K562 (cell line): ENCODE measurements around the gene TNFAIP3. TPM values are rescaled to one million over a fixed set of nuclear protein-coding genes. Genes with fewer than 3 reads are reported as not detected.

Experiments used
- ARHGAP35 ChIP-seq: fragments of 450-650 bp; IDR thresholded peaks from 2 replicates; pipeline ENCODE4 v1.6.1; 2018; ENCODE audit not compliant: partially characterized antibody
- FOS ChIP-seq: IDR thresholded peaks from 3 replicates; pipeline ENCODE4 v1.6.1; 2011; ENCODE audit not compliant: insufficient read length; ENCODE audit errors: extremely low read depth
- KDM5B ChIP-seq: fragments of 200-600 bp; sonication (generic); IDR thresholded peaks from 2 replicates; pipeline ENCODE4 v1.6.1; 2012; ENCODE audit warnings: low read depth, mild to moderate bottlenecking, moderate library complexity, low read length, control low read depth, inconsistent platforms; ENCODE audit not compliant: insufficient replicate concordance
- MEF2D ChIP-seq: conservative IDR thresholded peaks from 2 replicates; pipeline ENCODE4 v1.6.1; 2016; ENCODE audit warnings: low read depth, missing genetic modification characterization, missing compliant biosample characterization
- MIER1 ChIP-seq: fragments of 450-650 bp; IDR thresholded peaks from 2 replicates; pipeline ENCODE4 v1.6.1; 2016; ENCODE audit warnings: antibody characterized with exemption, mild to moderate bottlenecking, low read depth
- MYC ChIP-seq, 2 experiments: fragments of 250-450 bp in 1 of 2; sonication (Bioruptor Pico) in 1 of 2; IDR thresholded peaks; 2 replicates each; pipeline versions ENCODE4 v1.5.1 to v1.6.1; 2012 to 2021; ENCODE audit warnings: low read depth in 2 of 2, borderline replicate concordance in 1 of 2, improper control_type of control experiment in 1 of 2, low read length in 1 of 2, mild to moderate bottlenecking in 1 of 2, moderate library complexity in 1 of 2
- RB1 ChIP-seq: fragments of 450-650 bp; IDR thresholded peaks from 2 replicates; pipeline ENCODE4 v1.6.1; 2017; ENCODE audit warnings: low read depth, mild to moderate bottlenecking
- TBL1XR1 ChIP-seq, 2 experiments: IDR thresholded peaks; 2 replicates each; pipeline ENCODE4 v1.6.1; 2012; ENCODE audit warnings: improper control_type of control experiment in 2 of 2, low read length in 2 of 2, mild to moderate bottlenecking in 1 of 2
- ZEB2 ChIP-seq: fragments of 450-650 bp; IDR thresholded peaks from 2 replicates; pipeline ENCODE4 v1.6.1; 2016
- ZNF316 ChIP-seq: fragments of 450-650 bp; IDR thresholded peaks from 2 replicates; pipeline ENCODE4 v1.6.1; 2016
- polyA plus RNA-seq, 8 experiments: library from polyadenylated mRNA; depleted of rRNA in 4 of 8; stranded (reverse) in 5 of 8; unstranded in 3 of 8; fragments of >200 nt; fragmentation: Nextera tagmentation in 2 of 8; fragmentation: Illumina TruSeq in 1 of 8; extraction: Ambion mirVana in 2 of 8; extraction: Trizol in 1 of 8; gene quantifications; 2 replicates each; pipeline versions ENCODE4 v1.2.1 to v1.2.3, GENCODE V29; 2011 to 2014; ENCODE audit warnings: inconsistent platforms in 1 of 8, missing spikeins in 1 of 8
- total RNA-seq, 7 experiments: library from RNA; depleted of rRNA in 6 of 7; stranded (reverse); fragments of >200 nt in 6 of 7; fragmentation: Illumina TruSeq in 2 of 7; extraction: Trizol in 2 of 7; gene quantifications; 2 replicates each; pipeline versions ENCODE4 v1.2.1 to v1.2.3, GENCODE V29; 2011 to 2021; ENCODE audit warnings: low replicate concordance in 1 of 7
- TF ChIP-seq, protein P1 (sequence below), 2 experiments: fragments of 450-650 bp; IDR thresholded peaks; 2 replicates each; pipeline ENCODE4 v1.6.1; 2016; ENCODE audit warnings: mild to moderate bottlenecking in 2 of 2, borderline replicate concordance in 1 of 2, low read depth in 1 of 2, moderate library complexity in 1 of 2
- TF ChIP-seq, protein P2 (sequence below), 2 experiments: IDR thresholded peaks in 1 of 2; conservative IDR thresholded peaks in 1 of 2; 2 replicates each; pipeline ENCODE4 v1.6.1; 2016; ENCODE audit warnings: low read depth in 2 of 2, mild to moderate bottlenecking in 1 of 2, missing compliant biosample characterization in 1 of 2, missing genetic modification characterization in 1 of 2, moderate library complexity in 1 of 2

The TNFAIP3 gene
- total and polyA plus RNA-seq, 9 of the 15 experiments (the other 6 are each of a cell fraction or from before 2014, with no cell fraction given): 0.79 to 17.0 (median 6.4) TPM

DNA sequence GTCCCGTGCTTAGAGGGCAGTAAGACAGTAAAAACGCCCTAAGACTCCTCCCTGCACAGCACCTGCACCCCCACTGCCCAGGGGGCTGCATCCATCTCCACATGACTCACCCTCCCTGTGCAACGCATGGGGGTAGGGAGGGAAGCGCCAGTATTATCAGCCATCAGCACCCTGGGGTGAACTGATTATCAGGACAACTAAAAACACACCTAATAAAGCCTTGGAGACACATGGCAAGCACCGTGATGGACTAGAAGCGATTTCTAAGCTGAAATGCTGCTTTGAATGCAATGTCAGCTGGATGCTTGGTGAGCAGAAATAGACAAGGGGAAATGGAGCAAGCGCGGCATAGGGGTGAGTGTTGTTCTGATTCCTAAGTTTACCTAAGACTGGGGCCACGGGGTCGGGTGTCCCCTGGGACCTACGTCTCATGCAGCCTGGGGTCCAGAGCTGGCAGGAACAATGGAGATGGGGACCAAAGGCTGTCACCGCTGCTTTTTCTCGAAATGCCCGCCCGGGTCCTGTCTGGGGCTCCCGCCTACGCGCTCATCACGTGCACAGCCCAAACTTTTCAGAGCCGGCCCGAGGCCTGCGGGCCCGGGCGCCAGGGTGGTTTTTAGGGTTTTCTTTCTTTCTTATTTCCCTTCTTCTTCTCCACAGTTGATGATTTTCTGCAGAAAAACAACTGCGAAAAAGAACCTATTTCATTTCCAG, 702 bp upstream of the TNFAIP3 start (continued):
- TF ChIP-seq ZNF316 (peak; percentile 77), MYC (IDR thresholded peaks at IDR 0.05; ENCODE audit: low read depth, low read length) (peak; percentile 86), MYC (CRISPR knock-in tag; IDR thresholded peaks at IDR 0.05; ENCODE audit: borderline replicate concordance, low read depth) (peak; percentile 59; the same call in 1 of the 2 replicates), KDM5B (no peak), ARHGAP35 (no peak), FOS (peak; percentile 67), ZEB2 (peak; percentile 93), RB1 (no peak), MIER1 (0 out of 2 replicates have a peak, but pooled peaks have one; percentile 61), MEF2D (0 out of 2 replicates have a peak, but pooled peaks have one; percentile 24), TBL1XR1 (IDR thresholded peaks at IDR 0.05; ENCODE audit: low read length in 2 of 2) (peak in 1 of 2 experiments; percentile 83; a peak in 2 of 4 replicates)
- TF ChIP-seq, protein P1, sequence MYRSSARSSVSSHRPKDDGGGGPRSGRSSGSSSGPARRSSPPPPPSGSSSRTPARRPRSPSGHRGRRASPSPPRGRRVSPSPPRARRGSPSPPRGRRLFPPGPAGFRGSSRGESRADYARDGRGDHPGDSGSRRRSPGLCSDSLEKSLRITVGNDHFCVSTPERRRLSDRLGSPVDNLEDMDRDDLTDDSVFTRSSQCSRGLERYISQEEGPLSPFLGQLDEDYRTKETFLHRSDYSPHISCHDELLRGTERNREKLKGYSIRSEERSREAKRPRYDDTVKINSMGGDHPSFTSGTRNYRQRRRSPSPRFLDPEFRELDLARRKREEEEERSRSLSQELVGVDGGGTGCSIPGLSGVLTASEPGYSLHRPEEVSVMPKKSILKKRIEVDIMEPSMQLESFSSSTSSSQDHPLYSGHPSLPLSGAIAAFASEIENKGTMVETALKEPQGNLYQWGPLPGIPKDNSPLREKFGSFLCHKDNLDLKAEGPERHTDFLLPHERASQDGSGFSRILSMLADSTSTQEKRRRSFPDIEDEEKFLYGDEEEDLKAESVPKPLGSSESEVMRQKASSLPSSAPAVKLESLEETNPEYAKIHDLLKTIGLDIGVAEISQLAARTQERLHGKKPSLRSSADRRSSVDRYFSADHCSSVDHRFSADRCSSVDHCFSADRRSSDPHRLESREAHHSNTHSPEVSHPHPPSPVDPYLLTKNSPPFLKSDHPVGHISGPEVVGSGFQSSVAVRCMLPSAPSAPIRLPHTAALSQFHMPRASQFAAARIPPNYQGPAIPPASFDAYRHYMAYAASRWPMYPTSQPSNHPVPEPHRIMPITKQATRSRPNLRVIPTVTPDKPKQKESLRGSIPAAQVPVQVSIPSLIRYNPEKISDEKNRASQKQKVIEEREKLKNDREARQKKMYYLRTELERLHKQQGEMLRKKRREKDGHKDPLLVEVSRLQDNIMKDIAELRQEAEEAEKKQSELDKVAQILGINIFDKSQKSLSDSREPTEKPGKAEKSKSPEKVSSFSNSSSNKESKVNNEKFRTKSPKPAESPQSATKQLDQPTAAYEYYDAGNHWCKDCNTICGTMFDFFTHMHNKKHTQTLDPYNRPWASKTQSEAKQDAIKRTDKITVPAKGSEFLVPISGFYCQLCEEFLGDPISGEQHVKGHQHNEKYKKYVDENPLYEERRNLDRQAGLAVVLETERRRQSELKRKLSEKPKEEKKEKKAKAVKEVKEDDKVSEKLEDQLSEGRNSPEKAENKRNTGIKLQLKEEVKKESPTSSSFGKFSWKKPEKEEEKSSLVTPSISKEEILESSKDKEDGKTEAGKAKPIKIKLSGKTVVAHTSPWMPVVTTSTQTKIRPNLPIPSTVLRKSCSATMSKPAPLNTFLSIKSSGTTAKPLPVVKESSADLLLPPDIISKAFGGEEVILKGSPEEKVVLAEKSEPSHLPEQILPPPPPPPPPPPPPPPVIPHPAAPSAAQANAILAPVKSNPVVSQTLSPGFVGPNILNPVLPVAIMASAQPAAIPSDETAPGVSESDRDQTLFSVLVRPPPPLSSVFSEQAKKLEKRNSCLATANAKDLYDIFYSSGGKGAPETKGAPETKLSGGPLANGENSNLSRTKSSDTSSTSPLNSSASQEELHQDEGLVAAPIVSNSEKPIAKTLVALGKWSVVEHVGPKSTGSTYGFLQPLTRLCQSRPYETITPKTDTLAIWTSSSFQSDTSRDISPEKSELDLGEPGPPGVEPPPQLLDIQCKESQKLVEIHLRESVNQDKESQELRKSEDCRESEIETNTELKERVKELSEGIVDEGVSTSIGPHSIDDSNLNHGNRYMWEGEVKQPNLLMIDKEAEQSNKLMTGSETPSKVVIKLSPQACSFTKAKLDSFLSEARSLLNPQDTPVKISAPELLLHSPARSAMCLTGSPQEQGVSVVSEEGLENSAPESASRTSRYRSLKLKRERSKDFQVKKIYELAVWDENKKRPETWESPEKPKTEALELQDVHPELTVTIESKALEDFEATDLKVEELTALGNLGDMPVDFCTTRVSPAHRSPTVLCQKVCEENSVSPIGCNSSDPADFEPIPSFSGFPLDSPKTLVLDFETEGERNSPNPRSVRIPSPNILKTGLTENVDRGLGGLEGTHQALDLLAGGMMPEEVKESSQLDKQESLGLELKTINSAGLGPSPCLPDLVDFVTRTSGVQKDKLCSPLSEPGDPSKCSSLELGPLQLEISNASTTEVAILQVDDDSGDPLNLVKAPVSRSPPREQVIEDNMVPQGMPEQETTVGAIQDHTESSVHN (IDR thresholded peaks at IDR 0.05; ENCODE audit: borderline replicate concordance in 1 of 2, low read depth in 1 of 2): peak; percentile 39 to 88; a peak in 3 of 4 replicates
- TF ChIP-seq, protein P2, sequence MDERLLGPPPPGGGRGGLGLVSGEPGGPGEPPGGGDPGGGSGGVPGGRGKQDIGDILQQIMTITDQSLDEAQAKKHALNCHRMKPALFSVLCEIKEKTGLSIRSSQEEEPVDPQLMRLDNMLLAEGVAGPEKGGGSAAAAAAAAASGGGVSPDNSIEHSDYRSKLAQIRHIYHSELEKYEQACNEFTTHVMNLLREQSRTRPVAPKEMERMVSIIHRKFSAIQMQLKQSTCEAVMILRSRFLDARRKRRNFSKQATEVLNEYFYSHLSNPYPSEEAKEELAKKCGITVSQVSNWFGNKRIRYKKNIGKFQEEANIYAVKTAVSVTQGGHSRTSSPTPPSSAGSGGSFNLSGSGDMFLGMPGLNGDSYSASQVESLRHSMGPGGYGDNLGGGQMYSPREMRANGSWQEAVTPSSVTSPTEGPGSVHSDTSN (CRISPR knock-in tag; IDR thresholded peaks at IDR 0.05; ENCODE audit: low read depth): no peak
- TF ChIP-seq, protein P2 (tag; conservative IDR thresholded peaks at IDR 0.05; ENCODE audit: low read depth): no peak
